Prostate gland (tissue), 2 donors: ENCODE measurements around the gene DNPEP. TPM values are rescaled to one million over a fixed set of nuclear protein-coding genes. Genes with fewer than 3 reads are reported as not detected.

Experiments
- DNase-seq: peaks from one replicate; pipeline ENCODE4 v3.0.0-alpha.2; 2019; ENCODE audit warnings: low spot score
- H3K27ac ChIP-seq, 2 donors: fragments of 200-600 bp; sonication (generic); 2 replicates each; pipeline ENCODE4 v1.5.1; 2017 to 2019
- H3K27me3 ChIP-seq: fragments of 200-600 bp; sonication (generic); replicated peaks from 2 replicates; pipeline ENCODE4 v1.5.1; 2019; ENCODE audit not compliant: insufficient read depth
- H3K36me3 ChIP-seq, 2 donors: fragments of 200-600 bp; sonication (generic); 1 replicate in 1 of 2; 2 replicates in 1 of 2; pipeline versions ENCODE4 v1.5.1 to v1.8.1; 2017 to 2019
- H3K4me1 ChIP-seq: fragments of 200-600 bp; sonication (generic); replicated peaks from 2 replicates; pipeline ENCODE4 v1.5.1; 2019
- H3K4me3 ChIP-seq, 2 donors: fragments of 200-600 bp; sonication (generic); 2 replicates each; pipeline ENCODE4 v1.5.1; 2017 to 2019
- H3K9me3 ChIP-seq: fragments of 200-600 bp; sonication (generic); 2 replicates; pipeline ENCODE4 v1.5.1; 2017
- POLR2A ChIP-seq: fragments of 450-650 bp; IDR thresholded peaks from one replicate; pipeline ENCODE4 v1.6.1; 2016; ENCODE audit warnings: antibody characterized with exemption, mild to moderate bottlenecking
- POLR2AphosphoS5 ChIP-seq: sonication (generic); formaldehyde crosslinking; IDR thresholded peaks from one replicate; pipeline ENCODE4 v1.6.1; 2017; ENCODE audit warnings: antibody characterized with exemption
- WGBS: methylation state at CpG from one replicate; pipeline ENCODE4 v1.1.5; 2018; 5-methylcytosine and 5-hydroxymethylcytosine counted together
- intact Hi-C: fragments of 100-400 bp; cut with DNase I; formaldehyde crosslinking; loops from one replicate; pipeline ENCODE4 v1.14.2; 2022
- small RNA-seq, 2 donors: library from RNA; depleted of rRNA; stranded (forward); fragments of <200 nt; gene quantifications; one replicate each; pipeline ENCODE3, GENCODE V24; 2016
- total RNA-seq, 2 donors: library from RNA; depleted of rRNA; stranded (reverse); fragments of >200 nt; gene quantifications; one replicate each; pipeline ENCODE4 v1.1.0, GENCODE V29; 2016
- TF ChIP-seq, protein P1 (sequence below), 4 experiments: fragments of 200-600 bp in 2 of 4; fragments of 450-650 bp in 2 of 4; sonication (generic) in 2 of 4; IDR thresholded peaks; 1 replicate in 3 of 4; 2 replicates in 1 of 4; pipeline ENCODE4 v1.5.1; 2016 to 2019; ENCODE audit warnings: antibody characterized with exemption in 4 of 4, mild to moderate bottlenecking in 2 of 4, moderate library complexity in 2 of 4

Gene DNPEP
- total RNA-seq, 2 donors from 2014 or later: 54.1 to 82.4 TPM

DNA sequence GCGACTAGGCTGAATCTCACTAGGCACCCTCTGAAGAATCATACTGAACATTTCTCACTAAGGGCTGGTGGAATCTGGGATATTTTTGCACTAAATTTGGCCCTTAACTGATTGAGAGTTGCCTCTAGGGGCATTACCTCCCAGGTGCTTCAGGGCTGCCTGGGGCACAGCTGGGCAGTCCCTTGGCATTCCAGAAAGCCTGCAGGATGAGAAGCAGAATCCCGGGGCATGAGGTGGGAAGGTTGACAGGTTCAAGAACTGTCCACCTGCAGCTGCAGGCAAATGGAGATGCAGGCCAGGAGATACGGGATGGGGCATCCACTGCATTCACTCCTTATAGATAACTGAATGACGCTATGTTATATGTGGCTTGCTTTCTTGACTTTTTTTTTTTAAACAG is 62.6 kb downstream of the DNPEP start:
- Histone ChIP-seq H3K9me3 (no peaks in the 10 kb centered on the region), H3K27ac (no peak overlapping the region), H3K36me3 (no peaks in the 10 kb centered on the region), H3K27me3 (no peaks in the 10 kb centered on the region), H3K4me1 (no peaks in the 10 kb centered on the region), H3K4me3 (no peak overlapping the region)
- TF ChIP-seq POLR2A (no peak), POLR2AphosphoS5 (no peak)
- TF ChIP-seq, protein P1, sequence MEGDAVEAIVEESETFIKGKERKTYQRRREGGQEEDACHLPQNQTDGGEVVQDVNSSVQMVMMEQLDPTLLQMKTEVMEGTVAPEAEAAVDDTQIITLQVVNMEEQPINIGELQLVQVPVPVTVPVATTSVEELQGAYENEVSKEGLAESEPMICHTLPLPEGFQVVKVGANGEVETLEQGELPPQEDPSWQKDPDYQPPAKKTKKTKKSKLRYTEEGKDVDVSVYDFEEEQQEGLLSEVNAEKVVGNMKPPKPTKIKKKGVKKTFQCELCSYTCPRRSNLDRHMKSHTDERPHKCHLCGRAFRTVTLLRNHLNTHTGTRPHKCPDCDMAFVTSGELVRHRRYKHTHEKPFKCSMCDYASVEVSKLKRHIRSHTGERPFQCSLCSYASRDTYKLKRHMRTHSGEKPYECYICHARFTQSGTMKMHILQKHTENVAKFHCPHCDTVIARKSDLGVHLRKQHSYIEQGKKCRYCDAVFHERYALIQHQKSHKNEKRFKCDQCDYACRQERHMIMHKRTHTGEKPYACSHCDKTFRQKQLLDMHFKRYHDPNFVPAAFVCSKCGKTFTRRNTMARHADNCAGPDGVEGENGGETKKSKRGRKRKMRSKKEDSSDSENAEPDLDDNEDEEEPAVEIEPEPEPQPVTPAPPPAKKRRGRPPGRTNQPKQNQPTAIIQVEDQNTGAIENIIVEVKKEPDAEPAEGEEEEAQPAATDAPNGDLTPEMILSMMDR (IDR thresholded peaks at IDR 0.05): no peak
- 83% methylated on average over 4 of the region's 4 CpGs for WGBS
- DNase-seq: no peak
- intact Hi-C loops: no loop called here

DNA sequence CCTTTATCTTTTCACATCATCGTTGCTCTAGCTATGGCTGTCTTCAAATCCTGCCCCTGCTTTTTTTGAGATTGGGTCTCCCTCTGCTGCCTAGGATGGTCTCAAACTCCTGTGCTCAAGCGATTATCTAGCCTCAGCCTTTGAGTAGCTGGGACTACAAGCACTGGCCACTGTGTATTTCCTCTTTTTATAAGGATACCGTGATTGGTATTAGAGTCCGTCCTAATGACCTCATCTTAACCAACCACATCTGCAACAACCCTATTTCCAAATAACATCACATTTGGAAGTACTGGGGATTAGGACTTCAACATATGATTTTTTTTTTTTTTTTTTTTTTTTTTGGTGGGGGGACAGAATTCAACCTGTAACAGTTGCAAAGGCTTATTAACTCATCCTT is 64.3 kb downstream of the DNPEP start:
- TF ChIP-seq, protein P1 (IDR thresholded peaks at IDR 0.05): no peak
- no peak for TF ChIP-seq POLR2A
- TF ChIP-seq POLR2AphosphoS5: no peak
- intact Hi-C loops: no loop called here
- no peak for DNase-seq
- no peak overlapping the region for H3K27ac ChIP-seq
- no peaks in the 10 kb centered on the region for H3K36me3 ChIP-seq
- no peaks in the 10 kb centered on the region for H3K9me3 ChIP-seq
- H3K4me1 ChIP-seq: no peaks in the 10 kb centered on the region
- WGBS: 69% methylated on average over 4 of the region's 4 CpGs
- H3K27me3 ChIP-seq: no peaks in the 10 kb centered on the region
- H3K4me3 ChIP-seq: no peak overlapping the region

Small RNAs within 50 kb of the gene (small RNA-seq; reads per million reads assigned to genes)
- gene AC053503.3: 0 reads per million in 2 donors

Other genes starting within 250 kb of the DNPEP start
- gene NHEJ1, start 227.1 kb downstream of the DNPEP start, total RNA-seq: 10 to 100 TPM; 15.2 to 16.9 TPM
- 1 to 10 TPM; 2.3 to 2.9 TPM for gene SLC23A3, start 217.9 kb downstream of the DNPEP start, total RNA-seq
- 10 to 100 TPM; 53.6 to 60.1 TPM for gene CNPPD1, start 211.0 kb downstream of the DNPEP start, total RNA-seq
- gene RETREG2, start 209.6 kb downstream of the DNPEP start, total RNA-seq: 100 to 1,000 TPM in 1 of 2 donors, 10 to 100 TPM in 1; 84.4 to 142 TPM
- 10 to 100 TPM; 49.0 to 57.2 TPM for gene ZFAND2B, start 181.1 kb downstream of the DNPEP start, total RNA-seq
- 10 to 100 TPM; 31.9 to 32.1 TPM for gene ABCB6, start 169.0 kb downstream of the DNPEP start, total RNA-seq
- gene ATG9A, start 158.3 kb downstream of the DNPEP start, total RNA-seq: 10 to 100 TPM; 38.8 to 78.8 TPM
- 10 to 100 TPM; 64.4 to 85.7 TPM for gene ANKZF1, start 158.1 kb downstream of the DNPEP start, total RNA-seq
- 10 to 100 TPM; 23.1 to 25.0 TPM for gene GLB1L, start 142.5 kb downstream of the DNPEP start, total RNA-seq
- 10 to 100 TPM; 20.5 to 26.1 TPM for gene STK16, start 142.4 kb downstream of the DNPEP start, total RNA-seq
- not detected for gene TUBA4B, start 134.7 kb downstream of the DNPEP start, total RNA-seq
- 10 to 100 TPM; 43.5 to 51.2 TPM for gene TUBA4A, start 134.0 kb downstream of the DNPEP start, total RNA-seq
- gene DNAJB2, start 108.5 kb downstream of the DNPEP start, total RNA-seq: 100 to 1,000 TPM; 155 to 163 TPM
- gene PTPRN, start 78.5 kb downstream of the DNPEP start, total RNA-seq: 1 to 10 TPM in 1 of 2 donors, under 1 TPM in 1; 0.09 to 6.6 TPM
- gene RESP18, start 55.2 kb downstream of the DNPEP start, total RNA-seq: not detected
- gene DES, start 30.5 kb upstream of the DNPEP start, total RNA-seq: 1,000 to 10,000 TPM; 1,584 to 1,742 TPM
- 10 to 100 TPM; 30.7 to 53.4 TPM for gene SPEG, start 46.9 kb upstream of the DNPEP start, total RNA-seq
- 10 to 100 TPM; 41.2 to 53.8 TPM for gene GMPPA, start 111.0 kb upstream of the DNPEP start, total RNA-seq
- gene ASIC4, start 126.6 kb upstream of the DNPEP start, total RNA-seq: under 1 TPM; 0.09 to 0.45 TPM
- 100 to 1,000 TPM; 150 to 819 TPM for gene CHPF, start 155.9 kb upstream of the DNPEP start, total RNA-seq
- gene TMEM198, start 156.1 kb upstream of the DNPEP start, total RNA-seq: 10 to 100 TPM in 1 of 2 donors, 1 to 10 TPM in 1; 5.7 to 11.5 TPM
- 100 to 1,000 TPM; 142 to 330 TPM for gene OBSL1, start 183.6 kb upstream of the DNPEP start, total RNA-seq
- 100 to 1,000 TPM in 1 of 2 donors, under 1 TPM in 1; 0.96 to 391 TPM for gene INHA, start 184.4 kb upstream of the DNPEP start, total RNA-seq
- gene STK11IP, start 209.9 kb upstream of the DNPEP start, total RNA-seq: 10 to 100 TPM; 18.3 to 60.3 TPM
- 10 to 100 TPM in 1 of 2 donors, 1 to 10 TPM in 1; 7.6 to 44.6 TPM for gene SLC4A3, start 239.7 kb upstream of the DNPEP start, total RNA-seq